PC-9 (cell line): Measurements from ENCODE around the gene VAPB. TPM values are rescaled to one million over a fixed set of nuclear protein-coding genes. Genes with fewer than 3 reads are reported as not detected.

ENCODE experiments used
- BruUV-seq: library from RNA; stranded (reverse); fragments of 400-500 nt; replicated peaks from 2 replicates; lab custom pipeline; 2021; lab: Mats Ljungman, UMichigan
- CTCF ChIA-PET: fragments of 300-600 bp; sonication (Branson Sonifier 250); formaldehyde crosslinking; loops from one replicate; lab custom pipeline; 2022; ENCODE audit warnings: antibody characterized with exemption; lab: Charles Lee
- POLR2A ChIA-PET: fragments of 300-600 bp; sonication (Branson Sonifier 250); formaldehyde crosslinking; loops from one replicate; lab custom pipeline; 2022; ENCODE audit warnings: antibody characterized with exemption; ENCODE audit not compliant: unreplicated experiment; lab: Charles Lee
- DNase-seq, 2 experiments: peaks; one replicate each; pipeline versions ENCODE4 v3.0.0 to v3.0.0-alpha.2; 2015 to 2022; ENCODE audit warnings: mixed read lengths in 1 of 2
- H2AFZ ChIP-seq: fragments of 200-600 bp; sonication (generic); 2 replicates; pipeline ENCODE4 v1.8.1; 2017; ENCODE audit warnings: antibody characterized with exemption
- H3F3A ChIP-seq: fragments of 200-600 bp; sonication (generic); 2 replicates; pipeline ENCODE4 v1.8.1; 2017; ENCODE audit warnings: antibody characterized with exemption, mild to moderate bottlenecking, low read depth; ENCODE audit not compliant: insufficient read depth
- H3K27ac ChIP-seq: fragments of 200-600 bp; sonication (generic); 2 replicates; pipeline ENCODE4 v1.6.1; 2016; ENCODE audit warnings: mixed run types
- H3K27me3 ChIP-seq: fragments of 200-600 bp; sonication (generic); 2 replicates; pipeline ENCODE4 v1.6.1; 2016; ENCODE audit warnings: low read depth, mixed run types; ENCODE audit not compliant: insufficient read depth
- H3K36me3 ChIP-seq: fragments of 200-600 bp; sonication (generic); 2 replicates; pipeline ENCODE4 v1.6.1; 2016; ENCODE audit warnings: low read depth, mixed run types
- H3K4me1 ChIP-seq: fragments of 200-600 bp; sonication (generic); replicated peaks from 2 replicates; pipeline ENCODE4 v1.6.1; 2016; ENCODE audit warnings: mixed run types; ENCODE audit not compliant: insufficient read depth
- H3K4me2 ChIP-seq: fragments of 200-600 bp; sonication (generic); 2 replicates; pipeline ENCODE4 v1.6.1; 2017; ENCODE audit warnings: mixed run types
- H3K4me3 ChIP-seq: fragments of 200-600 bp; sonication (generic); 2 replicates; pipeline ENCODE4 v1.6.1; 2016; ENCODE audit warnings: mixed run types
- H3K79me2 ChIP-seq: fragments of 200-600 bp; sonication (generic); 2 replicates; pipeline ENCODE4 v1.6.1; 2017; ENCODE audit warnings: low read depth, mixed run types
- H3K9me2 ChIP-seq: fragments of 200-600 bp; sonication (generic); 2 replicates; pipeline ENCODE4 v1.8.1; 2017; ENCODE audit warnings: mild to moderate bottlenecking; ENCODE audit not compliant: insufficient read depth
- H3K9me3 ChIP-seq: fragments of 200-600 bp; sonication (generic); 2 replicates; pipeline ENCODE4 v1.8.1; 2016; ENCODE audit warnings: low read depth; ENCODE audit not compliant: insufficient read depth
- H4K20me1 ChIP-seq: fragments of 200-600 bp; sonication (generic); 2 replicates; pipeline ENCODE4 v1.8.1; 2017; ENCODE audit not compliant: insufficient read depth
- EZH2 ChIP-seq: fragments of 200-600 bp; sonication (generic); IDR thresholded peaks from 2 replicates; pipeline ENCODE4 v1.8.0; 2017; ENCODE audit warnings: antibody characterized with exemption, low read depth
- intact Hi-C: fragments of 100-400 bp; cut with micrococcal nuclease; formaldehyde crosslinking; loops from one replicate; pipeline ENCODE4 v1.10.0; 2022; ENCODE audit not compliant: unreplicated experiment
- total RNA-seq: library from RNA; stranded (reverse); gene quantifications from 2 replicates; pipeline ENCODE4 v1.2.3, GENCODE V29; 2021
- TF ChIP-seq, protein P1 (sequence below): fragments of 200-600 bp; sonication (generic); conservative IDR thresholded peaks from 2 replicates; pipeline ENCODE4 v1.6.1; 2017; ENCODE audit warnings: mixed run types, antibody characterized with exemption, mild to moderate bottlenecking, moderate library complexity

Gene VAPB
- total RNA-seq, 1 experiment from 2014 or later, result 80.6 TPM

- Histone ChIP-seq H3K9me2 (no peaks in the 10 kb centered on the region), H3K36me3 (peaks cover 35% of the 10 kb centered on the region), H3K27ac (no peak overlapping the region), H3F3A (no peaks in the 10 kb centered on the region), H3K27me3 (no peaks in the 10 kb centered on the region), H3K4me3 (no peak overlapping the region), H3K9me3 (0 out of 2 replicates have a peak, but pooled peaks cover 3% of the 10 kb centered on the region), H2AFZ (no peak overlapping the region), H4K20me1 (no peaks in the 10 kb centered on the region), H3K4me2 (no peak overlapping the region), H3K4me1 (peaks cover 6% of the 10 kb centered on the region; the same call in 1 of the 2 replicates), H3K79me2 (peaks cover 9% of the 10 kb centered on the region; the same call in 1 of the 2 replicates)
- intact Hi-C loops, result no loop called here
- POLR2A ChIA-PET, result no interaction called here
- no peak for TF ChIP-seq EZH2
- TF ChIP-seq, protein P1, sequence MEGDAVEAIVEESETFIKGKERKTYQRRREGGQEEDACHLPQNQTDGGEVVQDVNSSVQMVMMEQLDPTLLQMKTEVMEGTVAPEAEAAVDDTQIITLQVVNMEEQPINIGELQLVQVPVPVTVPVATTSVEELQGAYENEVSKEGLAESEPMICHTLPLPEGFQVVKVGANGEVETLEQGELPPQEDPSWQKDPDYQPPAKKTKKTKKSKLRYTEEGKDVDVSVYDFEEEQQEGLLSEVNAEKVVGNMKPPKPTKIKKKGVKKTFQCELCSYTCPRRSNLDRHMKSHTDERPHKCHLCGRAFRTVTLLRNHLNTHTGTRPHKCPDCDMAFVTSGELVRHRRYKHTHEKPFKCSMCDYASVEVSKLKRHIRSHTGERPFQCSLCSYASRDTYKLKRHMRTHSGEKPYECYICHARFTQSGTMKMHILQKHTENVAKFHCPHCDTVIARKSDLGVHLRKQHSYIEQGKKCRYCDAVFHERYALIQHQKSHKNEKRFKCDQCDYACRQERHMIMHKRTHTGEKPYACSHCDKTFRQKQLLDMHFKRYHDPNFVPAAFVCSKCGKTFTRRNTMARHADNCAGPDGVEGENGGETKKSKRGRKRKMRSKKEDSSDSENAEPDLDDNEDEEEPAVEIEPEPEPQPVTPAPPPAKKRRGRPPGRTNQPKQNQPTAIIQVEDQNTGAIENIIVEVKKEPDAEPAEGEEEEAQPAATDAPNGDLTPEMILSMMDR, result no peak
- peak in 1 of 2 experiments; percentile 61 for DNase-seq
- CTCF ChIA-PET, result no interaction called here
- BruUV-seq, result no TSS peak
These were observed 39.5 kb upstream of the VAPB start for GRCh38 chr20:58349570-58349969.

- H3K4me3 ChIP-seq, result no peak overlapping the region
- ChIA-PET POLR2A (interaction anchor here (0.6 kb wide), 1 partner anchor 38 kb away, joined by 5 read pairs; no protein-coding TSS in a partner anchor), CTCF (no interaction called here)
- peaks cover 17% of the 10 kb centered on the region for H3K36me3 ChIP-seq
- H3K4me2 ChIP-seq, result no peak overlapping the region
- no peaks in the 10 kb centered on the region for H3K9me3 ChIP-seq
- peaks cover 6% of the 10 kb centered on the region; the same call in 1 of the 2 replicates for H3K4me1 ChIP-seq
- no peak overlapping the region for H2AFZ ChIP-seq
- no peak overlapping the region for H3K27ac ChIP-seq
- H3K9me2 ChIP-seq, result no peaks in the 10 kb centered on the region
- no peak for TF ChIP-seq EZH2
- TF ChIP-seq, protein P1, result no peak
- no peaks in the 10 kb centered on the region for H3K27me3 ChIP-seq
- H3K79me2 ChIP-seq, result no peaks in the 10 kb centered on the region
- BruUV-seq, result no TSS peak
- intact Hi-C loops, result no loop called here
- DNase-seq, result no peak
- H4K20me1 ChIP-seq, result no peaks in the 10 kb centered on the region; the same call in 1 of the 2 replicates
- no peaks in the 10 kb centered on the region for H3F3A ChIP-seq
These were observed 36.6 kb upstream of the VAPB start for GRCh38 chr20:58352468-58352867.

DNA sequence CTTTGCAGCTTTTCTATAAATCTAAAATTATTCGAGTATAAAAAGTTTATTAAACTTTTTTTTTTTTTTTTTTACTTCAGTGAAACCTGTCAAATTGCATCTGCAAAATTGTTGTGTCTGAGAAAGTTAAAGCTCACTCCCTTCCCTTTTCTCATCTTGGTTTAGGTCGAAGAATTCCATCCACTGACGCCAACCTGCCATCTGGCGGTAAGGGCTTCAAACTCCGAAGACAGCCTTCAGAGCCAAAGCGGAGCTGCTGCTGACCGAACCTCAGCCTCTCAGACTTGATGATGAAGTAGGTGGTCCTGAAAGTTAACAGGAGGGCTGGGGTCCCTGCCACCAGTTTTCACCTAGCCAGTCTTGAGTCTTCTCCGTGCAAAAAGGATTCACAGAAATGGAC lies 29.6 kb upstream of the VAPB start:
- Histone ChIP-seq H3K27me3 (no peaks in the 10 kb centered on the region), H3K4me2 (no peak overlapping the region), H3K9me2 (no peaks in the 10 kb centered on the region), H3K27ac (no peak overlapping the region), H3K9me3 (no peaks in the 10 kb centered on the region), H2AFZ (no peak overlapping the region), H3K4me3 (no peak overlapping the region), H3F3A (peaks cover 3% of the 10 kb centered on the region; the same call in 1 of the 2 replicates), H4K20me1 (no peaks in the 10 kb centered on the region; the same call in 1 of the 2 replicates), H3K79me2 (no peaks in the 10 kb centered on the region), H3K36me3 (peaks cover 30% of the 10 kb centered on the region), H3K4me1 (no peaks in the 10 kb centered on the region)
- ChIA-PET CTCF (no interaction called here), POLR2A (interaction anchor here (0.7 kb wide), 1 partner anchor 49 kb away, joined by 8 read pairs; no protein-coding TSS in a partner anchor)
- TF ChIP-seq EZH2, result no peak
- TF ChIP-seq, protein P1, result no peak
- intact Hi-C loops, result no loop called here
- DNase-seq, result no peak
- BruUV-seq, result no TSS peak
